ENCODE data around the gene LARP7. TPM values are rescaled to one million over a fixed set of nuclear protein-coding genes. Genes with fewer than 3 reads are reported as not detected.

LARP7 gene
- total and polyA plus RNA-seq, 8 donors: 27.7 to 109 (median 92.9) TPM

- peaks cover 36 to 98% of the 10 kb centered on the region in 2 donors for H3K27me3 ChIP-seq
- no peaks in the 10 kb centered on the region for H3K36me3 ChIP-seq
- no peak overlapping the region for H3K27ac ChIP-seq
- TF ChIP-seq CTCF (IDR thresholded peaks at IDR 0.05): no peak
- H3K9me3 ChIP-seq: no peaks in the 10 kb centered on the region
- H3K4me3 ChIP-seq: no peak overlapping the region
- intact Hi-C loops (cut with DNase I): no loop called here
- no peak for ATAC-seq
- H3K4me1 ChIP-seq: peaks cover 0 to 13% of the 10 kb centered on the region in 2 donors
- no peak for DNase-seq
These were observed 69.9 kb downstream of the LARP7 start for GRCh38 chr4:112706840-112707207.

Small RNAs within 50 kb of the gene (microRNA-seq; reads per million reads assigned to microRNA genes)
- gene MIR302A (0 to 0.41 reads per million in 2 donors), gene MIR302B (0 to 0.17 reads per million in 2 donors), gene MIR302C (0 to 0.17 reads per million in 2 donors), gene MIR302D (0 to 0.17 reads per million in 2 donors), gene MIR367 (0 reads per million in 2 donors)

Other genes starting within 250 kb of the LARP7 start
- not detected for gene NEUROG2, start 121.0 kb upstream of the LARP7 start, total RNA-seq
- not detected for gene NEUROG2, start 121.0 kb upstream of the LARP7 start, polyA plus RNA-seq (ENCODE audit: insufficient read length in 6 of 6)
- gene ZGRF1, start 234 bp upstream of the LARP7 start, total RNA-seq: 1 to 10 TPM; 5.9 to 9.2 TPM
- gene ZGRF1, start 234 bp upstream of the LARP7 start, polyA plus RNA-seq (ENCODE audit: insufficient read length in 6 of 6): 10 to 100 TPM; 17.2 to 31.8 (median 22.3) TPM